Breast epithelium (tissue), 3 donors: Measurements from ENCODE around the gene ZMYND8.

Experiments
- CTCF ChIP-seq, 3 donors: fragments of 450-650 bp; IDR thresholded peaks; one replicate each; pipeline ENCODE4 v1.5.1; 2016 to 2017; ENCODE audit warnings: antibody characterized with exemption in 3 of 3, mild to moderate bottlenecking in 3 of 3, moderate library complexity in 3 of 3
- POLR2A ChIP-seq: fragments of 450-650 bp; IDR thresholded peaks from one replicate; pipeline ENCODE4 v1.6.1; 2016; ENCODE audit warnings: antibody characterized with exemption, mild to moderate bottlenecking, moderate library complexity
- POLR2AphosphoS5 ChIP-seq, 3 donors: sonication (generic); formaldehyde crosslinking; IDR thresholded peaks; one replicate each; pipeline ENCODE4 v1.6.1; 2017; ENCODE audit warnings: antibody characterized with exemption in 3 of 3

- TF ChIP-seq POLR2A, result no peak
- TF ChIP-seq CTCF (IDR thresholded peaks at IDR 0.05), result no peak
- TF ChIP-seq POLR2AphosphoS5 (IDR thresholded peaks at IDR 0.05), result no peak
These were observed 50.4 kb downstream of the ZMYND8 start for GRCh38 chr20:47306095-47306494.
